D721Med (cell line): ENCODE measurements around the gene TNFRSF13B.

Experiments
- DNase-seq: peaks from one replicate; pipeline ENCODE4 v3.0.0; 2011; ENCODE audit warnings: low spot score; ENCODE audit not compliant: insufficient read length
- FAIRE-seq: peaks from 2 replicates; lab custom pipeline; 2011; peaks lifted over from hg19 to GRCh38; lab: Jason Lieb, UNC
- TF ChIP-seq, protein P1 (sequence below): IDR thresholded peaks from 2 replicates; pipeline ENCODE4 v1.5.1; 2012; ENCODE audit warnings: mild to moderate bottlenecking, control low read depth; ENCODE audit not compliant: insufficient read depth; ENCODE audit errors: missing control alignments

TNFRSF13B gene

DNA sequence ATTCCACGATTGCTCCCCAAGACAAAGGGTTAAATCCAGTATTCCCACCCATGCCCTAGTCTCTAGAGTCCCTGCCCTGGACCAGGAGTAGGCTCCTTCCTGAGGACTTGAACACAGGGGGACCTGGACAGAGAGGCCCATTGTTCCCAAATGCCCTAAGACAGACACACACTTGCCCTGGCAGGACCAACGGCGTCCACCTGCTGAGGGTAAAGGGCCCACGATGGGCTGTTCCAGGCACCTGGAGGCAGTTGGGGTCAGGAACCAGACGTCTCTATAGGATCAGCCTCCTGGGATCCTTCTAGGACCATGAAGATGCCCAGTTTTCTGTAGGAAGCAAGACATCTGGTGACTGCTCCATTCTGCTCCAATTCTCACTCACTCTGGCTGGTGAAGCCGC, 39.3 kb downstream of the TNFRSF13B start:
- TF ChIP-seq, protein P1, sequence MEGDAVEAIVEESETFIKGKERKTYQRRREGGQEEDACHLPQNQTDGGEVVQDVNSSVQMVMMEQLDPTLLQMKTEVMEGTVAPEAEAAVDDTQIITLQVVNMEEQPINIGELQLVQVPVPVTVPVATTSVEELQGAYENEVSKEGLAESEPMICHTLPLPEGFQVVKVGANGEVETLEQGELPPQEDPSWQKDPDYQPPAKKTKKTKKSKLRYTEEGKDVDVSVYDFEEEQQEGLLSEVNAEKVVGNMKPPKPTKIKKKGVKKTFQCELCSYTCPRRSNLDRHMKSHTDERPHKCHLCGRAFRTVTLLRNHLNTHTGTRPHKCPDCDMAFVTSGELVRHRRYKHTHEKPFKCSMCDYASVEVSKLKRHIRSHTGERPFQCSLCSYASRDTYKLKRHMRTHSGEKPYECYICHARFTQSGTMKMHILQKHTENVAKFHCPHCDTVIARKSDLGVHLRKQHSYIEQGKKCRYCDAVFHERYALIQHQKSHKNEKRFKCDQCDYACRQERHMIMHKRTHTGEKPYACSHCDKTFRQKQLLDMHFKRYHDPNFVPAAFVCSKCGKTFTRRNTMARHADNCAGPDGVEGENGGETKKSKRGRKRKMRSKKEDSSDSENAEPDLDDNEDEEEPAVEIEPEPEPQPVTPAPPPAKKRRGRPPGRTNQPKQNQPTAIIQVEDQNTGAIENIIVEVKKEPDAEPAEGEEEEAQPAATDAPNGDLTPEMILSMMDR = no peak
- FAIRE-seq = no peak
- no peak for DNase-seq

DNA sequence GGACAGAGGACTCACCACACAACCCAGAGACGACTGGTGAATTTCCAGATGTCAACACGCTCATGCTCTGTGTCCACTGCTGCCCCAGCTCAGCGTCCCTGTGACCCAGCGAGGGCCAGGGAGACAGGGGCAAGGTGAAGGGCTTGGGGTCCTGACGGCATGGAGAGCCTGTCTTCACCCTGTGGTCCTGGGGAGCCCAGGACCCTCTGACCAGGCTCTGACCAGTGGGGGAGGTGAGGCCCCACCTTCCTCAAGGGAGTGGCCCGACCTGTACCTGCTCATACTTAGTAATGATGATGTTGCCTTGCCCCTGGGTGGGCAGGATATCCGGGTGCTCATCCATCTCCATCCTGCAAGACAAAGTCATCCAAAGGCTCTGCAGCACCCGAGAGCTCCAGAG, 39.8 kb downstream of the TNFRSF13B start:
- TF ChIP-seq, protein P1 = no peak
- DNase-seq = no peak
- FAIRE-seq = no peak

DNA sequence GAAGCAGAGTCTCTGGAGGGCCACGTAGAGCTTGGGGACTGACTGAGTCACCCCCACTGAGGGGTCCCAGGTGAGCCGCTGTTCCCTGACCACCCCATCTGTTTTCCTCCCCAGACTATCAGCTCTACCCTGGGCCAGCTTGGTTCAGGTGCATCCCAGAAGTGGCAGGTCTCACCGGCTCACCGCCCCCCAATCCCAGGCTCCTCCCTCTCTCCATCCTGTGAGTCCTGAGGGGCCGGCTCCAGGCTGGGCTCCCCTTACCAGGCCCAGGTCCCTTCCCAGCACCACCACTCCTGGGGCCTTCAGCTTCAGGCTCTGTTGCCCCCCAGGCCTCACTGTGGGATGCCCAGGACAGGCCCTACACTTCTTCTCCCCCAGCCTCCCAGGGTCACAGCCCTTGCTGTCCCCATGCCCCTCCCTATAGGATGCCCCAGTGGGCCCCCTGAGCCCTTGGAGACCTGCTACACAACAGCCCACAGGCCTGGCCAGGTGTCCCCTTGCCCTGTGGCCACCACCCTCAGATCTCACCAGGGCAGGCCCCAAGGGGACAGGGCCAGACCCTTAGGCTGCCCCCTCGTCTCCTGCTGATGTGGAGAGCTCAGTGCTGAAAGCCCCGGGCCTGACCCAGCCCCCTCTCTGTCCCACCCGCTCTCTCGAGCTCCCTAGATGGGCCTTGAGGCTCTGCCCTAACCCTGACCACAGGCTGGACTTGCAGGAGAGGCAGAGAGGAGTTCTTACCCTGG, 40.4 kb downstream of the TNFRSF13B start:
- TF ChIP-seq, protein P1 = no peak
- DNase-seq = no peak
- FAIRE-seq = no peak

DNA sequence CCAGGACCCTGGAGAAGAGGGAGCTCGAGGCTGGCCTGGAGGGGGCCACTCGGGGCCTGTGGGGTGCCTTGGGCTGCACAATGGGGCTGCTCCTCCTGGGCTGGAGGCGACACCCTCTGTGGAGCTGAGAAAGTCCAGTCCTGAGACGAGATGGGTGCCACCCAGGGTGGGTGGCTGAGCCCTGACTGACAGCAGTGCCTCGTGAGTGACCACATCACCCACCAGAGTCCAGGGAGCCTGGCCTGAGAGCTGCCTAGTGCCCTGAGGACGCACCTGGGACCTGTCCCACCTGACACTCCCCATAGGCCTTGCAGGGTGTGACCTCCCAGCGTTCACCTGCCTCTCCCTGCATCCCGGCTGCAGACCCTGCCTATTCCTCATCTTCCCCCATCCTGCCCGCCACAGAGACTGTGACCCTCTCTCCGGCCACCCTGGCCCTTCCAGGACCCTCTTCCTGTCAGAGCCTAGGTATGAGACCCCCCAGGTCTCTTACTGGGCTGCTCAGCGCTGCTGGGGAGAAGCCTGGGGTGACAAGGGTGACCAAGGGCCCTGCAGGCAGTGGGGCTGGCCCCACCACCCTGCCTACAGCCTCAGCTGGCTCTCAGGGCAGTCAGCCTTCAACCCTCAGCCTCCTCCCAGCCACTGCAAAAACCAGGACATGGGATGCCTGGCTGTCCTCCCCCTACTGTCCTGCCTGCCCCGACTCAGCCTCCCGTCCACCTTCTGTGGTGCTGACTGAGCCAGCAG, 41.2 kb downstream of the TNFRSF13B start:
- TF ChIP-seq, protein P1 = no peak
- DNase-seq (no peak), FAIRE-seq (no peak)

DNA sequence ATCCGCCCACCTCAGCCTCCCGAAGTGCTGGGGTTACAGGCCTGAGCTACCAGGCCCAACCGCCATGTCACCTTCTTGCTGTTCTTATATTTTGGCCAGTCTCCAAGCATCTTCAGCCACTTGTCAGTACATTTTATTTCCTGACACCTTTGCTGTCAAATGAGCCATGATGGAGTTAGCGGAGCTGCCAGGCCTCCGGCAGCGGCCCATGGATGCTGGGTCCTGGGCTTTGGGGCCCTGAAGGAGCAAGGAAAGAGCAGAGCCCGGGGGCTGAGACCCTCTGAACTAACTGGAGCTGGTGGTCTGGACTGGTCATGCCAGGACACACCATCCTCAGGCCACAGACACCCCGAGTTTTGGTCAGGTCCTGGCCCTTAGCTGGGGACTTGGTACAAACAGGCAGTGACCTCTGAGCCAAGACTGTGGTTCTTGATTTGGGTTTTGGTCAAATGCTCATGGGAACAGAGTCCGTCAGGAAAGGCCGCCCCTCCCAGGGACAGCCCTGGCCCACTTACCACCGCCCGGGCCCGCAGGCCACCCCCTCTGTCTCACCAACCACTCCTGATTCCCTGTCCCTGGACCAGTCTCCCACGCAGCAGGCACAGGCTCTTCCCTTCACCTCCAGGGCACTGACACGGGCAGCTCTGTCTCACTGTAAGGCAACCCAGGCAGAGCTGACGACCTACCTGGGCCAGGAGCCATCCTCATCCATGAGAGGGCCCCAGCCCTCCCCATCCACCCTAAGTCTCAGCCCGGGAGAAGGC, 42.0 kb downstream of the TNFRSF13B start:
- TF ChIP-seq, protein P1 = no peak
- DNase-seq (no peak), FAIRE-seq (no peak)

DNA sequence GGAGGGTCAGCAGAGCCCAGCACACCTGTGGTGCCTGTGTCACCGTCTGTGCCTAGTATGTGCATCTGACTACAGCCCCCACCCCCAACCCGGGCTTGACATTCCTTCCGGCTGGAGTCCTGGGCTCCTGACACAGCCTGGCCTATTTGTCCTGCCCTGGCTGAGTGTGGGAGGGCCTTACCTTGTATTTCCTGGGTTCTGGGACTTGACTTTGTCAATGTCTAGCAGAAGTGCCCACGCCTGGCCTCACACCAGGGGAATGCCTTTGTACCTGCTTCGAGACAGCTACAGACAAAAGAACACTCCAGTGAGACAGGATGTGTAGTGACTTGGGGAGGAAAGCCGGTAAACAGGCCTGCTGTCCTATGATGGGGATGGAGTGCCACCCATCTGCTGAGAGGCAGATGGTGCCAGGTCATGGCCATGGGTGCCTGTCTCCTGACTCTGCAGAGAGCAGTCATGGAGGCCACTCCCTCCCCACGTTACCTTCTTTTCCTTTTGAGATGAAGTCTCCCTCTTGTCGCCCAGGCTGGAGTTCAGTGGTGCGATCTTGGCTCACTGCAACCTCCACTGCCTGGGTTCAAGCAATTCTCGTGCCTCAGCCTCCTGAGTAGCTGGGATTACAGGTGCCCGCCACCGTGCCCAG, 42.8 kb downstream of the TNFRSF13B start:
- TF ChIP-seq, protein P1 = no peak
- DNase-seq = no peak
- no peak for FAIRE-seq
